Ovary (tissue), 9 donors: ENCODE results near the gene NFKBIL1. TPM values are rescaled to one million over a fixed set of nuclear protein-coding genes. Genes with fewer than 3 reads are reported as not detected.

Experiments
- DNase-seq, 5 donors: peaks; one replicate each; pipeline ENCODE4 v3.0.0-alpha.2; 2019 to 2020
- H3K27ac ChIP-seq, 2 donors: fragments of 200-600 bp; one replicate each; pipeline versions ENCODE4 v1.5.1 to v1.8.0; 2019 to 2022
- H3K27me3 ChIP-seq: fragments of 200-600 bp; one replicate; pipeline ENCODE4 v1.8.0; 2022
- H3K36me3 ChIP-seq: fragments of 200-600 bp; sonication (generic); one replicate; pipeline ENCODE4 v1.5.1; 2019
- H3K4me1 ChIP-seq: one replicate; pipeline ENCODE4 v1.8.1; 2013; ENCODE audit warnings: mild to moderate bottlenecking, moderate library complexity; ENCODE audit not compliant: insufficient read depth
- H3K4me3 ChIP-seq: fragments of 200-600 bp; sonication (generic); one replicate; pipeline ENCODE4 v1.5.1; 2017
- H3K9me3 ChIP-seq, 2 donors: fragments of 200-600 bp in 1 of 2; sonication (generic) in 1 of 2; one replicate each; pipeline versions ENCODE4 v1.5.1 to v1.8.1; 2013 to 2019; ENCODE audit warnings: mild to moderate bottlenecking in 1 of 2, moderate library complexity in 1 of 2
- EP300 ChIP-seq: sonication (generic); formaldehyde crosslinking; IDR thresholded peaks from one replicate; pipeline ENCODE4 v1.6.1; 2017; ENCODE audit warnings: antibody characterized with exemption
- POLR2A ChIP-seq: fragments of 450-650 bp; IDR thresholded peaks from one replicate; pipeline ENCODE4 v1.6.1; 2017; ENCODE audit warnings: antibody characterized with exemption, mild to moderate bottlenecking, moderate library complexity
- WGBS, 3 donors: extraction: QIAGEN DNeasy Blood & Tissue Kit in 1 of 3; methylation state at CpG; one replicate each; pipeline versions ENCODE4 v1.1.5 to v1.1.7; 2013 to 2017; 5-methylcytosine and 5-hydroxymethylcytosine counted together
- intact Hi-C, 4 donors: fragments of 100-400 bp; cut with DNase I; formaldehyde crosslinking; loops; one replicate each; pipeline versions ENCODE4 v1.11.0 to v1.15.1; 2022 to 2023
- polyA plus RNA-seq, 2 donors: library from polyadenylated mRNA; stranded (reverse); fragments of 200-250 nt in 1 of 2; fragments of 350-450 nt in 1 of 2; fragmentation: Illumina TruSeq in 1 of 2; extraction: RNeasy Lipid Tissue Mini Kit (QIAGEN cat#74804) in 1 of 2; gene quantifications; one replicate each; pipeline ENCODE4 v1.2.3, GENCODE V29; 2013 to 2014
- total RNA-seq, 7 donors: library from RNA; depleted of rRNA in 2 of 7; stranded (reverse); fragments of >200 nt in 2 of 7; fragmentation: NEBNext Ultra II Directional in 3 of 7; extraction: Animal tissue kit (Norgen Biotek cat#: 25700) in 3 of 7; gene quantifications; one replicate each; pipeline versions ENCODE4 v1.1.0 to v1.2.4, GENCODE V29; 2016 to 2023
- TF ChIP-seq, protein P1 (sequence below), 3 donors: fragments of 450-650 bp in 2 of 3; fragments of 200-600 bp in 1 of 3; IDR thresholded peaks; one replicate each; pipeline versions ENCODE4 v1.5.1 to v1.8.0; 2016 to 2022; ENCODE audit warnings: antibody characterized with exemption in 3 of 3, mild to moderate bottlenecking in 1 of 3
- donor health status: DM: no; HTN: no; CAD: no; lungs with moderate emphysema.
- donor health status: DM: no; HTN: no; CAD: no.
- donor health status: Bipolar disorder and iron deficiency.
- donor health status: DM: yes; HTN: yes; CAD: no.
- donor health status: DM: no; HTN: no; CAD: no.
- donor health status: DM: yes; HTN: yes; CAD: no.

The NFKBIL1 gene
- total and polyA plus RNA-seq, 9 donors = 8.2 to 46.0 (median 27.5) TPM

DNA sequence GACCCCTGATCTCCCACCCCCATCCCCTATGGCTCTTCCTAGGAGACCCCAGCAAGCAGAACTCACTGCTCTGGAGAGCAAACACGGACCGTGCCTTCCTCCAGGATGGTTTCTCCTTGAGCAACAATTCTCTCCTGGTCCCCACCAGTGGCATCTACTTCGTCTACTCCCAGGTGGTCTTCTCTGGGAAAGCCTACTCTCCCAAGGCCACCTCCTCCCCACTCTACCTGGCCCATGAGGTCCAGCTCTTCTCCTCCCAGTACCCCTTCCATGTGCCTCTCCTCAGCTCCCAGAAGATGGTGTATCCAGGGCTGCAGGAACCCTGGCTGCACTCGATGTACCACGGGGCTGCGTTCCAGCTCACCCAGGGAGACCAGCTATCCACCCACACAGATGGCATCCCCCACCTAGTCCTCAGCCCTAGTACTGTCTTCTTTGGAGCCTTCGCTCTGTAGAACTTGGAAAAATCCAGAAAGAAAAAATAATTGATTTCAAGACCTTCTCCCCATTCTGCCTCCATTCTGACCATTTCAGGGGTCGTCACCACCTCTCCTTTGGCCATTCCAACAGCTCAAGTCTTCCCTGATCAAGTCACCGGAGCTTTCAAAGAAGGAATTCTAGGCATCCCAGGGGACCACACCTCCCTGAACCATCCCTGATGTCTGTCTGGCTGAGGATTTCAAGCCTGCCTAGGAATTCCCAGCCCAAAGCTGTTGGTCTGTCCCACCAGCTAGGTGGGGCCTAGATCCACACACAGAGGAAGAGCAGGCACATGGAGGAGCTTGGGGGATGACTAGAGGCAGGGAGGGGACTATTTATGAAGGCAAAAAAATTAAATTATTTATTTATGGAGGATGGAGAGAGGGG is 26.1 kb downstream of the NFKBIL1 start:
- WGBS, 3 donors = 78 to 88% (median 84%) methylated on average over 9 of the region's 9 CpGs
- no peaks in the 10 kb centered on the region for H3K4me1 ChIP-seq
- intact Hi-C loops = no loop called here
- TF ChIP-seq EP300 (no peak), POLR2A (no peak)
- TF ChIP-seq, protein P1, sequence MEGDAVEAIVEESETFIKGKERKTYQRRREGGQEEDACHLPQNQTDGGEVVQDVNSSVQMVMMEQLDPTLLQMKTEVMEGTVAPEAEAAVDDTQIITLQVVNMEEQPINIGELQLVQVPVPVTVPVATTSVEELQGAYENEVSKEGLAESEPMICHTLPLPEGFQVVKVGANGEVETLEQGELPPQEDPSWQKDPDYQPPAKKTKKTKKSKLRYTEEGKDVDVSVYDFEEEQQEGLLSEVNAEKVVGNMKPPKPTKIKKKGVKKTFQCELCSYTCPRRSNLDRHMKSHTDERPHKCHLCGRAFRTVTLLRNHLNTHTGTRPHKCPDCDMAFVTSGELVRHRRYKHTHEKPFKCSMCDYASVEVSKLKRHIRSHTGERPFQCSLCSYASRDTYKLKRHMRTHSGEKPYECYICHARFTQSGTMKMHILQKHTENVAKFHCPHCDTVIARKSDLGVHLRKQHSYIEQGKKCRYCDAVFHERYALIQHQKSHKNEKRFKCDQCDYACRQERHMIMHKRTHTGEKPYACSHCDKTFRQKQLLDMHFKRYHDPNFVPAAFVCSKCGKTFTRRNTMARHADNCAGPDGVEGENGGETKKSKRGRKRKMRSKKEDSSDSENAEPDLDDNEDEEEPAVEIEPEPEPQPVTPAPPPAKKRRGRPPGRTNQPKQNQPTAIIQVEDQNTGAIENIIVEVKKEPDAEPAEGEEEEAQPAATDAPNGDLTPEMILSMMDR (IDR thresholded peaks at IDR 0.05) = no peak
- no peak overlapping the region for H3K27ac ChIP-seq
- no peak overlapping the region for H3K4me3 ChIP-seq
- DNase-seq = no peak
- H3K27me3 ChIP-seq = no peaks in the 10 kb centered on the region
- no peaks in the 10 kb centered on the region for H3K9me3 ChIP-seq
- no peaks in the 10 kb centered on the region for H3K36me3 ChIP-seq

DNA sequence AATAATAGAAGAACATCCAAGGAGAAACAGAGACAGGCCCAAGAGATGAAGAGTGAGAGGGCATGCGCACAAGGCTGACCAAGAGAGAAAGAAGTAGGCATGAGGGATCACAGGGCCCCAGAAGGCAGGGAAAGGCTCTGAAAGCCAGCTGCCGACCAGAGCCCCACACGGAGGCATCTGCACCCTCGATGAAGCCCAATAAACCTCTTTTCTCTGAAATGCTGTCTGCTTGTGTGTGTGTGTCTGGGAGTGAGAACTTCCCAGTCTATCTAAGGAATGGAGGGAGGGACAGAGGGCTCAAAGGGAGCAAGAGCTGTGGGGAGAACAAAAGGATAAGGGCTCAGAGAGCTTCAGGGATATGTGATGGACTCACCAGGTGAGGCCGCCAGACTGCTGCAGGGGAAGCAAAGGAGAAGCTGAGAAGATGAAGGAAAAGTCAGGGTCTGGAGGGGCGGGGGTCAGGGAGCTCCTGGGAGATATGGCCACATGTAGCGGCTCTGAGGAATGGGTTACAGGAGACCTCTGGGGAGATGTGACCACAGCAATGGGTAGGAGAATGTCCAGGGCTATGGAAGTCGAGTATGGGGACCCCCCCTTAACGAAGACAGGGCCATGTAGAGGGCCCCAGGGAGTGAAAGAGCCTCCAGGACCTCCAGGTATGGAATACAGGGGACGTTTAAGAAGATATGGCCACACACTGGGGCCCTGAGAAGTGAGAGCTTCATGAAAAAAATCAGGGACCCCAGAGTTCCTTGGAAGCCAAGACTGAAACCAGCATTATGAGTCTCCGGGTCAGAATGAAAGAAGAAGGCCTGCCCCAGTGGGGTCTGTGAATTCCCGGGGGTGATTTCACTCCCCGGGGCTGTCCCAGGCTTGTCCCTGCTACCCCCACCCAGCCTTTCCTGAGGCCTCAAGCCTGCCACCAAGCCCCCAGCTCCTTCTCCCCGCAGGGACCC is 27.0 kb downstream of the NFKBIL1 start:
- intact Hi-C loops = no loop called here
- H3K27me3 ChIP-seq = no peaks in the 10 kb centered on the region
- no peak overlapping the region for H3K4me3 ChIP-seq
- H3K4me1 ChIP-seq = no peaks in the 10 kb centered on the region
- no peak overlapping the region for H3K27ac ChIP-seq
- no peaks in the 10 kb centered on the region for H3K9me3 ChIP-seq
- 76 to 79% (median 76%) methylated on average over 14 of the region's 14 CpGs for WGBS, 3 donors
- TF ChIP-seq, protein P1 (IDR thresholded peaks at IDR 0.05) = no peak
- TF ChIP-seq POLR2A = no peak
- no peak for TF ChIP-seq EP300
- no peak for DNase-seq
- no peaks in the 10 kb centered on the region for H3K36me3 ChIP-seq

DNA sequence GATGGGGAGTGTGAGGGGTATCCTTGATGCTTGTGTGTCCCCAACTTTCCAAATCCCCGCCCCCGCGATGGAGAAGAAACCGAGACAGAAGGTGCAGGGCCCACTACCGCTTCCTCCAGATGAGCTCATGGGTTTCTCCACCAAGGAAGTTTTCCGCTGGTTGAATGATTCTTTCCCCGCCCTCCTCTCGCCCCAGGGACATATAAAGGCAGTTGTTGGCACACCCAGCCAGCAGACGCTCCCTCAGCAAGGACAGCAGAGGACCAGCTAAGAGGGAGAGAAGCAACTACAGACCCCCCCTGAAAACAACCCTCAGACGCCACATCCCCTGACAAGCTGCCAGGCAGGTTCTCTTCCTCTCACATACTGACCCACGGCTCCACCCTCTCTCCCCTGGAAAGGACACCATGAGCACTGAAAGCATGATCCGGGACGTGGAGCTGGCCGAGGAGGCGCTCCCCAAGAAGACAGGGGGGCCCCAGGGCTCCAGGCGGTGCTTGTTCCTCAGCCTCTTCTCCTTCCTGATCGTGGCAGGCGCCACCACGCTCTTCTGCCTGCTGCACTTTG is 28.0 kb downstream of the NFKBIL1 start, which contains the start of gene TNF:
Gene TNF, plus strand, starts transcription at position 231 of the 567 bp plus-strand sequence. Its CDS starts 177 bp downstream, at position 408.
- Histone ChIP-seq H3K9me3 (no peaks in the 10 kb centered on the region), H3K4me3 (no peak within 1 kb of the TSS), H3K36me3 (no peaks in the 10 kb centered on the region), H3K4me1 (no peaks in the 10 kb centered on the region), H3K27me3 (no peaks in the 10 kb centered on the region), H3K27ac (no peak within 1 kb of the TSS)
- no peak for TF ChIP-seq EP300
- no peak for TF ChIP-seq POLR2A
- TF ChIP-seq, protein P1 (IDR thresholded peaks at IDR 0.05) = no peak
- DNase-seq = no peak
- intact Hi-C loops = no loop called here
- WGBS, 3 donors = 61 to 66% (median 63%) methylated on average over 19 of the region's 19 CpGs

DNA sequence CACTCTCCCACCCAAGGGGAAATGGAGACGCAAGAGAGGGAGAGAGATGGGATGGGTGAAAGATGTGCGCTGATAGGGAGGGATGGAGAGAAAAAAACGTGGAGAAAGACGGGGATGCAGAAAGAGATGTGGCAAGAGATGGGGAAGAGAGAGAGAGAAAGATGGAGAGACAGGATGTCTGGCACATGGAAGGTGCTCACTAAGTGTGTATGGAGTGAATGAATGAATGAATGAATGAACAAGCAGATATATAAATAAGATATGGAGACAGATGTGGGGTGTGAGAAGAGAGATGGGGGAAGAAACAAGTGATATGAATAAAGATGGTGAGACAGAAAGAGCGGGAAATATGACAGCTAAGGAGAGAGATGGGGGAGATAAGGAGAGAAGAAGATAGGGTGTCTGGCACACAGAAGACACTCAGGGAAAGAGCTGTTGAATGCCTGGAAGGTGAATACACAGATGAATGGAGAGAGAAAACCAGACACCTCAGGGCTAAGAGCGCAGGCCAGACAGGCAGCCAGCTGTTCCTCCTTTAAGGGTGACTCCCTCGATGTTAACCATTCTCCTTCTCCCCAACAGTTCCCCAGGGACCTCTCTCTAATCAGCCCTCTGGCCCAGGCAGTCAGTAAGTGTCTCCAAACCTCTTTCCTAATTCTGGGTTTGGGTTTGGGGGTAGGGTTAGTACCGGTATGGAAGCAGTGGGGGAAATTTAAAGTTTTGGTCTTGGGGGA is 28.7 kb downstream of the NFKBIL1 start:
- Histone ChIP-seq H3K9me3 (no peaks in the 10 kb centered on the region), H3K27me3 (no peaks in the 10 kb centered on the region), H3K4me3 (no peak overlapping the region), H3K27ac (no peak overlapping the region), H3K4me1 (peaks cover 3% of the 10 kb centered on the region), H3K36me3 (no peaks in the 10 kb centered on the region)
- WGBS, 3 donors = 54 to 59% (median 56%) methylated on average over 8 of the region's 8 CpGs
- no peak for DNase-seq
- TF ChIP-seq, protein P1 (IDR thresholded peaks at IDR 0.05) = no peak
- TF ChIP-seq EP300 (no peak), POLR2A (no peak)
- intact Hi-C loops = no loop called here
